ENCODE data around the gene CKM. TPM values are rescaled to one million over a fixed set of nuclear protein-coding genes. Genes with fewer than 3 reads are reported as not detected.

Gene CKM
- total and polyA plus RNA-seq, 7 experiments from 2014 or later, result not detected

DNA sequence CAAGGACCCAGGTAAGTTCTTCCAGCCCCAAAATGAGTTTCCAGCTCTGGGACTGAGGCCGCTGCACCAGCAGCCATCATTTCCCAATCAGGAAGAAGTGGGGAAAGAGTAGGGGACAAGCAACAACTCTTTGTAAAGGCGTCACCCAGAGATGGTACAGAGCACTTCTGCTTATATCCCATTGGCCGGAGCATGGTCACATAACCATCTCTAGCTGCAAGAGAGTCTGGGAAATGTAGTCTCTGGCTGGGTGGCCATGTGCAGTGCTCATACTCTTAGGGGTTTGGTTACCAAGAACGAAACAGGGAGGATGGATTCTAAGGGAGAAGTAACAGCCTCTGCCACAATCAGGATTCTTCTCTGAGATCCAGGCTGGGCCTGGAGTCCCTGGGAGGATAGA lies 26.3 kb downstream of the CKM start:
- H3K4me3 ChIP-seq (ENCODE audit: low read length), result no peak overlapping the region
- H3K27ac Mint-ChIP-seq, result no peak overlapping the region
- CTCF ChIA-PET, result no interaction called here
- H3K27ac ChIP-seq (ENCODE audit: low read depth, low read length), result no peak overlapping the region
- H3K9me3 ChIP-seq (ENCODE audit: control insufficient read depth in 2 of 3, low read length in 3 of 3), result peaks cover 0 to 4% (median 0%) of the 10 kb centered on the region in 3 experiments
- peaks cover 0 to 61% (median 3%) of the 10 kb centered on the region in 3 experiments for H3K36me3 ChIP-seq (ENCODE audit: control insufficient read depth in 2 of 3, insufficient read depth in 3 of 3, low read length in 3 of 3)
- no peaks in the 10 kb centered on the region for H3K4me1 ChIP-seq (ENCODE audit: control insufficient read depth in 2 of 2, insufficient read depth in 2 of 2, low read length in 2 of 2)
- H3K9me3 Mint-ChIP-seq, result peaks cover 0 to 10% (median 3%) of the 10 kb centered on the region in 11 donors
- no peaks in the 10 kb centered on the region for H3K27me3 Mint-ChIP-seq
- H3K4me1 Mint-ChIP-seq, result no peaks in the 10 kb centered on the region
- intact Hi-C loops (cut with micrococcal nuclease), result no loop called here
- H3K27me3 ChIP-seq (ENCODE audit: control insufficient read depth in 2 of 2, insufficient read depth in 2 of 2, low read length in 2 of 2), result no peaks in the 10 kb centered on the region
- POLR2A ChIA-PET, result no interaction called here
- DNase-seq, result no peak
- no peak overlapping the region for H3K4me3 Mint-ChIP-seq
- peaks cover 16 to 67% (median 39%) of the 10 kb centered on the region in 5 donors for H3K36me3 Mint-ChIP-seq
- ATAC-seq, result peak; percentile 82

DNA sequence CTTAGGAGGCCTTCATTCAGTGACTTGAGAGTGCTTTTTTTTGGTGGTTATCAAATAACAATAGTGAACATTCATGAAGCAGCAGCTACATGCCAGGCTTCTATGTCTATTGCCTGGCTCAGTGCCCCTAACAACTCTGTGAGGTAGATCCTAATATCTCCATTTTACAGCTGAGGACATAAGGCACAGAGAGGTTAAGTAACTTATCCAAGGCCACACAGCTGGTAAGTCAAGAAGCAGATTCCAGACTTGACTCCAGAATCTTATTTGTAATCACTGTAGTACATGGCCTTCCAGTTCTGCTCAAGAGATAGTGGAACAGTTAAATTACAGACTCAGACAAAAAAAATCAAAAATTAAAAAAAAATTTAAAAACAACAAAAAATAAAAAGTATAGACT lies 26.8 kb downstream of the CKM start:
- H3K36me3 Mint-ChIP-seq, result peaks cover 18 to 68% (median 42%) of the 10 kb centered on the region in 5 donors
- CTCF ChIA-PET, result no interaction called here
- H3K27ac Mint-ChIP-seq, result no peak overlapping the region
- Histone ChIP-seq H3K36me3 (ENCODE audit: control insufficient read depth in 2 of 3, insufficient read depth in 3 of 3, low read length in 3 of 3) (peaks cover 0 to 63% (median 3%) of the 10 kb centered on the region in 3 experiments), H3K4me3 (ENCODE audit: low read length) (no peak overlapping the region), H3K4me1 (ENCODE audit: control insufficient read depth in 2 of 2, insufficient read depth in 2 of 2, low read length in 2 of 2) (no peaks in the 10 kb centered on the region), H3K9me3 (ENCODE audit: control insufficient read depth in 2 of 3, low read length in 3 of 3) (peaks cover 0 to 4% (median 0%) of the 10 kb centered on the region in 3 experiments), H3K27ac (ENCODE audit: low read depth, low read length) (no peak overlapping the region), H3K27me3 (ENCODE audit: control insufficient read depth in 2 of 2, insufficient read depth in 2 of 2, low read length in 2 of 2) (no peaks in the 10 kb centered on the region)
- intact Hi-C loops (cut with micrococcal nuclease), result no loop called here
- H3K4me3 Mint-ChIP-seq, result no peak overlapping the region
- ATAC-seq, result no peak
- H3K27me3 Mint-ChIP-seq, result no peaks in the 10 kb centered on the region
- DNase-seq, result no peak
- no peaks in the 10 kb centered on the region for H3K4me1 Mint-ChIP-seq
- POLR2A ChIA-PET, result no interaction called here
- H3K9me3 Mint-ChIP-seq, result peaks cover 0 to 10% (median 3%) of the 10 kb centered on the region in 11 donors

DNA sequence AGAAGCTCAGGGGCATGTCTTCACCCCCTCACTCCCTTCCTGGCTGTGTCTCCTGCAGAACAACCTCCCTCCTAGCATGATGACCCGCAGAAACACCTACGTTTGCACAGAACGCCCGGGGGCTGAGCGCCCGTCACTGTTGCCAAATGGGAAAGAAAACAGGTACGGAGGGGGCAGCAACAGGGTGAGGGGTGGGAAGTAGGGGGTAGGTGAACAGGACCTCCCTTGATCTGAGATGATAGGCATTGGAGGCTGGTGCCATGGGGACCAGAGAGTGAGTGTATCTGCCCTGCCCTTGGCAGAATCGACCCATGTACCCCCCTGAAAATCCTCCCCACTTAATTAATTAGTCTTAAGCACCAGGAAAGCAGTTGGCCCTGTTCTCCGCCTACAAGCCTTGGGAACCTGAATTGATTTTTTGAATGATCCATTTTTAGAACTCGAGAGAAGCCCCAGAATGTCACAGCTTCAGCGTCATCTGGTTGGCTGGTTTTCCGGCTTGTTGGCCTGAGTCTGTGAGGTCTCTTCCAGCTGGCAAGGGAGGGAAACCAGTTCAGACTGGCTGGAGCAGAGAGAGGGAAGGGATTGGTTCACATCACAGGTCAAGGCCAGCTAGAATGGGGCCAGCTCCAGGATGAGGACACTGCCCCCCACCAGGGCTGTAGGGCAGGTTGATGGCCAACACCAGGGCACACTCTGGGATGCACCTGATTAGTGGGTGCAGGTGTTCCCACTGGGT lies 28.2 kb downstream of the CKM start:
- Histone ChIP-seq H3K4me3 (ENCODE audit: low read length) (no peak overlapping the region), H3K27me3 (ENCODE audit: control insufficient read depth in 2 of 2, insufficient read depth in 2 of 2, low read length in 2 of 2) (no peaks in the 10 kb centered on the region), H3K36me3 (ENCODE audit: control insufficient read depth in 2 of 3, insufficient read depth in 3 of 3, low read length in 3 of 3) (peaks cover 0 to 51% (median 3%) of the 10 kb centered on the region in 3 experiments), H3K27ac (ENCODE audit: low read depth, low read length) (no peak overlapping the region), H3K9me3 (ENCODE audit: control insufficient read depth in 2 of 3, low read length in 3 of 3) (peaks cover 0 to 4% (median 0%) of the 10 kb centered on the region in 3 experiments), H3K4me1 (ENCODE audit: control insufficient read depth in 2 of 2, insufficient read depth in 2 of 2, low read length in 2 of 2) (no peaks in the 10 kb centered on the region)
- Mint-ChIP-seq H3K4me3 (no peak overlapping the region), H3K9me3 (peaks cover 0 to 10% (median 3%) of the 10 kb centered on the region in 11 donors), H3K36me3 (peaks cover 19 to 66% (median 43%) of the 10 kb centered on the region in 5 donors), H3K27ac (no peak overlapping the region), H3K4me1 (no peaks in the 10 kb centered on the region), H3K27me3 (no peaks in the 10 kb centered on the region)
- ChIA-PET CTCF (no interaction called here), POLR2A (interaction anchor here (0.6 kb wide), 1 partner anchor 8 kb away, joined by 5 read pairs; no protein-coding TSS in a partner anchor)
- intact Hi-C loops (cut with micrococcal nuclease), result no loop called here
- no peak for ATAC-seq
- DNase-seq, result no peak

GRCh38 chr19:45293682-45294081 lies 29.0 kb downstream of the CKM start:
- ChIA-PET POLR2A (no interaction called here), CTCF (no interaction called here)
- ATAC-seq (no peak), DNase-seq (no peak)
- Histone ChIP-seq H3K4me3 (ENCODE audit: low read length) (no peak overlapping the region), H3K36me3 (ENCODE audit: control insufficient read depth in 2 of 3, insufficient read depth in 3 of 3, low read length in 3 of 3) (peaks cover 0 to 50% (median 3%) of the 10 kb centered on the region in 3 experiments), H3K9me3 (ENCODE audit: control insufficient read depth in 2 of 3, low read length in 3 of 3) (peaks cover 0 to 4% (median 0%) of the 10 kb centered on the region in 3 experiments), H3K27me3 (ENCODE audit: control insufficient read depth in 2 of 2, insufficient read depth in 2 of 2, low read length in 2 of 2) (no peaks in the 10 kb centered on the region), H3K4me1 (ENCODE audit: control insufficient read depth in 2 of 2, insufficient read depth in 2 of 2, low read length in 2 of 2) (no peaks in the 10 kb centered on the region), H3K27ac (ENCODE audit: low read depth, low read length) (no peak overlapping the region)
- Mint-ChIP-seq H3K27me3 (no peaks in the 10 kb centered on the region), H3K27ac (no peak overlapping the region), H3K4me1 (no peaks in the 10 kb centered on the region), H3K9me3 (peaks cover 0 to 10% (median 3%) of the 10 kb centered on the region in 11 donors), H3K36me3 (peaks cover 19 to 64% (median 39%) of the 10 kb centered on the region in 5 donors), H3K4me3 (no peak overlapping the region)
- intact Hi-C loops (cut with micrococcal nuclease), result no loop called here

- H3K4me3 Mint-ChIP-seq, result no peak overlapping the region
- peaks cover 0 to 10% (median 3%) of the 10 kb centered on the region in 11 donors for H3K9me3 Mint-ChIP-seq
- intact Hi-C loops (cut with micrococcal nuclease), result no loop called here
- no peak overlapping the region for H3K27ac Mint-ChIP-seq
- H3K4me3 ChIP-seq (ENCODE audit: low read length), result no peak overlapping the region
- H3K36me3 Mint-ChIP-seq, result peaks cover 15 to 61% (median 35%) of the 10 kb centered on the region in 5 donors
- ATAC-seq (no peak), DNase-seq (no peak)
- ChIA-PET CTCF (no interaction called here), POLR2A (no interaction called here)
- no peaks in the 10 kb centered on the region for H3K4me1 ChIP-seq (ENCODE audit: control insufficient read depth in 2 of 2, insufficient read depth in 2 of 2, low read length in 2 of 2)
- peaks cover 0 to 45% (median 3%) of the 10 kb centered on the region in 3 experiments for H3K36me3 ChIP-seq (ENCODE audit: control insufficient read depth in 2 of 3, insufficient read depth in 3 of 3, low read length in 3 of 3)
- H3K27me3 ChIP-seq (ENCODE audit: control insufficient read depth in 2 of 2, insufficient read depth in 2 of 2, low read length in 2 of 2), result no peaks in the 10 kb centered on the region
- no peaks in the 10 kb centered on the region for H3K27me3 Mint-ChIP-seq
- H3K4me1 Mint-ChIP-seq, result no peaks in the 10 kb centered on the region
- no peak overlapping the region for H3K27ac ChIP-seq (ENCODE audit: low read depth, low read length)
- peaks cover 0 to 4% (median 0%) of the 10 kb centered on the region in 3 experiments for H3K9me3 ChIP-seq (ENCODE audit: control insufficient read depth in 2 of 3, low read length in 3 of 3)
These were observed 30.8 kb downstream of the CKM start for GRCh38 chr19:45291834-45292233.

GRCh38 chr19:45290381-45290931 lies 32.2 kb downstream of the CKM start:
- peaks cover 10 to 64% (median 41%) of the 10 kb centered on the region in 5 donors for H3K36me3 Mint-ChIP-seq

More at GRCh38 chr19:45290381-45290931, 32.2 kb downstream of the CKM start:
- ATAC-seq, result no peak
- ChIA-PET CTCF (interaction anchor here (0.9 kb wide), 1 partner anchor 26 kb away, joined by 5 read pairs; no protein-coding TSS in a partner anchor), POLR2A (no interaction called here)
- no peak overlapping the region for H3K27ac ChIP-seq (ENCODE audit: low read depth, low read length)
- H3K4me1 ChIP-seq (ENCODE audit: control insufficient read depth in 2 of 2, insufficient read depth in 2 of 2, low read length in 2 of 2), result no peaks in the 10 kb centered on the region
- H3K27me3 ChIP-seq (ENCODE audit: control insufficient read depth in 2 of 2, insufficient read depth in 2 of 2, low read length in 2 of 2), result no peaks in the 10 kb centered on the region
- Mint-ChIP-seq H3K9me3 (peaks cover 0 to 10% (median 3%) of the 10 kb centered on the region in 11 donors), H3K27me3 (no peaks in the 10 kb centered on the region), H3K27ac (no peak overlapping the region), H3K4me1 (no peaks in the 10 kb centered on the region), H3K4me3 (no peak overlapping the region)
- peaks cover 0 to 49% (median 3%) of the 10 kb centered on the region in 3 experiments for H3K36me3 ChIP-seq (ENCODE audit: control insufficient read depth in 2 of 3, insufficient read depth in 3 of 3, low read length in 3 of 3)
- DNase-seq, result no peak
- H3K4me3 ChIP-seq (ENCODE audit: low read length), result no peak overlapping the region
- H3K9me3 ChIP-seq (ENCODE audit: control insufficient read depth in 2 of 3, low read length in 3 of 3), result peaks cover 0 to 4% (median 0%) of the 10 kb centered on the region in 3 experiments
- intact Hi-C loops (cut with micrococcal nuclease), result no loop called here
